Kidney (tissue), 14 donors: Measurements from ENCODE around the gene SLF1. TPM values are rescaled to one million over a fixed set of nuclear protein-coding genes. Genes with fewer than 3 reads are reported as not detected.

Source experiments
- DNase-seq, 5 donors: peaks; one replicate each; pipeline ENCODE4 v3.0.0-alpha.2; 2013 to 2020
- FAIRE-seq: peaks from 2 replicates; lab custom pipeline; 2012; peaks lifted over from hg19 to GRCh38; lab: Jason Lieb, UNC
- H3K27ac ChIP-seq, 2 donors: one replicate each; pipeline ENCODE4 v1.7.0; 2013; ENCODE audit warnings: low read depth in 2 of 2, low read length in 2 of 2, inconsistent platforms in 1 of 2
- H3K27me3 ChIP-seq: one replicate; pipeline ENCODE4 v1.7.1; 2013; ENCODE audit warnings: low read length, inconsistent platforms; ENCODE audit not compliant: control insufficient read depth, insufficient read depth
- H3K36me3 ChIP-seq, 3 donors: one replicate each; pipeline versions ENCODE4 v1.7.0 to v1.7.1; 2013; ENCODE audit warnings: low read length in 3 of 3, control low read depth in 1 of 3, inconsistent platforms in 1 of 3; ENCODE audit not compliant: insufficient read depth in 3 of 3, control insufficient read depth in 2 of 3
- H3K4me1 ChIP-seq, 3 donors: one replicate each; pipeline versions ENCODE4 v1.7.0 to v1.7.1; 2013; ENCODE audit warnings: low read length in 3 of 3, inconsistent platforms in 1 of 3, low read depth in 1 of 3; ENCODE audit not compliant: control insufficient read depth in 2 of 3, insufficient read depth in 2 of 3
- H3K4me3 ChIP-seq, 3 donors: one replicate each; pipeline versions ENCODE4 v1.7.0 to v1.8.1; 2013; ENCODE audit warnings: low read length in 3 of 3, control low read depth in 1 of 3, inconsistent platforms in 1 of 3
- H3K9ac ChIP-seq, 3 donors: one replicate each; pipeline versions ENCODE4 v1.7.0 to v1.7.1; 2013; ENCODE audit warnings: low read length in 3 of 3, control low read depth in 1 of 3, inconsistent platforms in 1 of 3
- H3K9me3 ChIP-seq, 3 donors: one replicate each; pipeline versions ENCODE4 v1.7.0 to v1.7.1; 2013; ENCODE audit warnings: low read length in 3 of 3, control low read depth in 1 of 3, inconsistent platforms in 1 of 3; ENCODE audit not compliant: control insufficient read depth in 2 of 3, insufficient read depth in 1 of 3
- intact Hi-C: fragments of 100-400 bp; cut with DNase I; formaldehyde crosslinking; loops from one replicate; pipeline ENCODE4 v1.11.1; 2022
- polyA plus RNA-seq: library from polyadenylated mRNA; stranded (reverse); fragments of 350-450 nt; fragmentation: Illumina TruSeq; extraction: RNeasy Lipid Tissue Mini Kit (QIAGEN cat#74804); gene quantifications from one replicate; pipeline ENCODE4 v1.2.3, GENCODE V29; 2014; ENCODE audit warnings: low read depth, low replicate concordance; ENCODE audit not compliant: insufficient read depth
- total RNA-seq: library from RNA; stranded (reverse); fragmentation: NEBNext Ultra II Directional; extraction: Animal tissue kit (Norgen Biotek cat#: 25700); gene quantifications from one replicate; pipeline ENCODE4 v1.2.1, GENCODE V29; 2021
- TF ChIP-seq, protein P1 (sequence below): IDR thresholded peaks from 3 replicates; pipeline ENCODE4 v1.5.1; 2012; ENCODE audit warnings: mild to moderate bottlenecking, moderate library complexity, borderline replicate concordance; ENCODE audit not compliant: insufficient read depth; ENCODE audit errors: extremely low read depth
- donor health status: control.
- donor health status: control.
- donor health status: control.
- donor health status: control.
- donor health status: control.
- donor health status: DM: yes; HTN: yes; CAD: no.
- donor health status: Normal renal cell carcinoma (clear cell type).

Gene SLF1
- total and polyA plus RNA-seq, 2 donors from 2014 or later = 1.3 to 4.5 TPM

DNA sequence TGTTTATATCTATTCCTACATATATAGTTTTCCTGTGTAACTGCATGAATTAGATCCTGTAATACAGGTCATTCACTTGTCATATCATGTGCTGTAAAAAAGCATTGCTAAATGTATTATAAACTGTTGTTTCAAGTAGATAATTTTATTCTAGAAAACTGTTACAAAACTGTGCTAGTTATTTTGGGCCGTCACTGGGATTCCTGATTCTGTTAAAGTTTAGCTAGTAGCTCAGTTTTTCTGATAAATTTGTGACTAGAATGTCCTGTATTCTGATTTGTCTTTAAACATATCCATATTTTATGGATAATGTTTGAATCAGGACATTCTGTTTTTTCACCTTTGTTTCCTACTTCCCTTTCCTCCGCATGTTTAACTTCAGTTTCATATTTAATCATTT is 5.4 kb downstream of the SLF1 start:
- DNase-seq (no peak), FAIRE-seq (no peak)
- Histone ChIP-seq H3K36me3 (no peaks in the 10 kb centered on the region), H3K4me1 (no peaks in the 10 kb centered on the region), H3K27ac (no peak overlapping the region), H3K9ac (no peak overlapping the region), H3K4me3 (peak overlapping the region in 1 of 3 donors; percentile 29), H3K9me3 (no peaks in the 10 kb centered on the region), H3K27me3 (no peaks in the 10 kb centered on the region)
- TF ChIP-seq, protein P1, sequence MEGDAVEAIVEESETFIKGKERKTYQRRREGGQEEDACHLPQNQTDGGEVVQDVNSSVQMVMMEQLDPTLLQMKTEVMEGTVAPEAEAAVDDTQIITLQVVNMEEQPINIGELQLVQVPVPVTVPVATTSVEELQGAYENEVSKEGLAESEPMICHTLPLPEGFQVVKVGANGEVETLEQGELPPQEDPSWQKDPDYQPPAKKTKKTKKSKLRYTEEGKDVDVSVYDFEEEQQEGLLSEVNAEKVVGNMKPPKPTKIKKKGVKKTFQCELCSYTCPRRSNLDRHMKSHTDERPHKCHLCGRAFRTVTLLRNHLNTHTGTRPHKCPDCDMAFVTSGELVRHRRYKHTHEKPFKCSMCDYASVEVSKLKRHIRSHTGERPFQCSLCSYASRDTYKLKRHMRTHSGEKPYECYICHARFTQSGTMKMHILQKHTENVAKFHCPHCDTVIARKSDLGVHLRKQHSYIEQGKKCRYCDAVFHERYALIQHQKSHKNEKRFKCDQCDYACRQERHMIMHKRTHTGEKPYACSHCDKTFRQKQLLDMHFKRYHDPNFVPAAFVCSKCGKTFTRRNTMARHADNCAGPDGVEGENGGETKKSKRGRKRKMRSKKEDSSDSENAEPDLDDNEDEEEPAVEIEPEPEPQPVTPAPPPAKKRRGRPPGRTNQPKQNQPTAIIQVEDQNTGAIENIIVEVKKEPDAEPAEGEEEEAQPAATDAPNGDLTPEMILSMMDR = no peak
- intact Hi-C loops = no loop called here

- FAIRE-seq = no peak
- H3K27me3 ChIP-seq = no peaks in the 10 kb centered on the region
- peaks cover 0 to 7% (median 0%) of the 10 kb centered on the region in 3 donors for H3K36me3 ChIP-seq
These were observed 8.7 kb downstream of the SLF1 start for GRCh38 chr5:94627191-94627590.

GRCh38 chr5:94632024-94632423 is 13.6 kb downstream of the SLF1 start:
- Histone ChIP-seq H3K4me1 (no peaks in the 10 kb centered on the region), H3K36me3 (peaks cover 0 to 7% (median 0%) of the 10 kb centered on the region in 3 donors), H3K4me3 (no peak overlapping the region), H3K27ac (no peak overlapping the region), H3K9me3 (no peaks in the 10 kb centered on the region), H3K27me3 (no peaks in the 10 kb centered on the region), H3K9ac (no peak overlapping the region)
- no peak for DNase-seq
- no peak for FAIRE-seq
- TF ChIP-seq, protein P1 = no peak
- intact Hi-C loops = no loop called here

More at GRCh38 chr5:94627191-94627590, 8.7 kb downstream of the SLF1 start:
- no peak overlapping the region for H3K4me3 ChIP-seq
- no peak overlapping the region for H3K9ac ChIP-seq
- TF ChIP-seq, protein P1 = no peak
- intact Hi-C loops = no loop called here
- H3K9me3 ChIP-seq = no peaks in the 10 kb centered on the region
- no peaks in the 10 kb centered on the region for H3K4me1 ChIP-seq
- DNase-seq = no peak
- H3K27ac ChIP-seq = no peak overlapping the region

DNA sequence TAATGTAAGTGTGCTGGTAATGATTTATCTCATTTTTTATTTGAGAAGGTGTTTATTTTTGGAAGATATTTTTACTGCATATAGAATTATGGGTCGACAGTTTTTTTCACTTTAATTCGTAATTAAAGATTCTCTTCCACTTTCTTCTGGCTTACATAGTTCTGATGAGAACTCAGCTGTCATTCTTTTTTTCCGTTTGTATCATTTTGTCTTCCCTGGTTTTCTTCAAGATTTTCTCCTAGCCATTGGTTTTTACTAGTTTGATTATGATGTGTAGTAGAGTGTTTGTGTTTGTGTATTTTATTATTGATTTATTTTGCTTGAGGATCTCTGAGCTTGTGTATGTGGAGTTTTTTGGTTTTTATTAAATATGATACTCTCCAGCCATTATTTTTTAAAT is 21.7 kb downstream of the SLF1 start:
- no peaks in the 10 kb centered on the region for H3K4me1 ChIP-seq
- no peak for FAIRE-seq

More for the DNA sequence above, 21.7 kb downstream of the SLF1 start:
- Histone ChIP-seq H3K9me3 (no peaks in the 10 kb centered on the region), H3K27ac (no peak overlapping the region), H3K27me3 (no peaks in the 10 kb centered on the region), H3K4me3 (no peak overlapping the region), H3K36me3 (no peaks in the 10 kb centered on the region), H3K9ac (no peak overlapping the region)
- DNase-seq = no peak
- intact Hi-C loops = no loop called here
- TF ChIP-seq, protein P1 = no peak
